HG03039 (cell line): ENCODE data around the gene EGR1.

ENCODE experiments used
- ATAC-seq: cut with Tn5 transposase; IDR thresholded peaks from one replicate; pipeline ENCODE4 v1.9.1; 2021; ENCODE audit warnings: mild to moderate bottlenecking, moderate library complexity; ENCODE audit not compliant: unreplicated experiment

Gene EGR1

DNA sequence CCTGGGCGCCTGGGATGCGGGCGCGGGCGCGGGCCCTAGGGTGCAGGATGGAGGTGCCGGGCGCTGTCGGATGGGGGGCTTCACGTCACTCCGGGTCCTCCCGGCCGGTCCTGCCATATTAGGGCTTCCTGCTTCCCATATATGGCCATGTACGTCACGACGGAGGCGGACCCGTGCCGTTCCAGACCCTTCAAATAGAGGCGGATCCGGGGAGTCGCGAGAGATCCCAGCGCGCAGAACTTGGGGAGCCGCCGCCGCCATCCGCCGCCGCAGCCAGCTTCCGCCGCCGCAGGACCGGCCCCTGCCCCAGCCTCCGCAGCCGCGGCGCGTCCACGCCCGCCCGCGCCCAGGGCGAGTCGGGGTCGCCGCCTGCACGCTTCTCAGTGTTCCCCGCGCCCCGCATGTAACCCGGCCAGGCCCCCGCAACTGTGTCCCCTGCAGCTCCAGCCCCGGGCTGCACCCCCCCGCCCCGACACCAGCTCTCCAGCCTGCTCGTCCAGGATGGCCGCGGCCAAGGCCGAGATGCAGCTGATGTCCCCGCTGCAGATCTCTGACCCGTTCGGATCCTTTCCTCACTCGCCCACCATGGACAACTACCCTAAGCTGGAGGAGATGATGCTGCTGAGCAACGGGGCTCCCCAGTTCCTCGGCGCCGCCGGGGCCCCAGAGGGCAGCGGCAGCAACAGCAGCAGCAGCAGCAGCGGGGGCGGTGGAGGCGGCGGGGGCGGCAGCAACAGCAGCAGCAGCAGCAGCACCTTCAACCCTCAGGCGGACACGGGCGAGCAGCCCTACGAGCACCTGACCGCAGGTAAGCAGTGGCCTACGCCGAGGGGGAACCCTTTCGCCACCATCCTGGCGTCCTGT, at the start of gene EGR1:
TSS of gene EGR1 (plus strand) at position 219 of the 864 bp plus-strand sequence. CDS start at position 502, 283 bp downstream.
- ATAC-seq = peak; percentile 44

- no peak for ATAC-seq
Measured at GRCh38 chr5:138418444-138418843, 46.8 kb upstream of the EGR1 start.

- no peak for ATAC-seq
Measured at GRCh38 chr5:138425079-138425478, 40.2 kb upstream of the EGR1 start.

DNA sequence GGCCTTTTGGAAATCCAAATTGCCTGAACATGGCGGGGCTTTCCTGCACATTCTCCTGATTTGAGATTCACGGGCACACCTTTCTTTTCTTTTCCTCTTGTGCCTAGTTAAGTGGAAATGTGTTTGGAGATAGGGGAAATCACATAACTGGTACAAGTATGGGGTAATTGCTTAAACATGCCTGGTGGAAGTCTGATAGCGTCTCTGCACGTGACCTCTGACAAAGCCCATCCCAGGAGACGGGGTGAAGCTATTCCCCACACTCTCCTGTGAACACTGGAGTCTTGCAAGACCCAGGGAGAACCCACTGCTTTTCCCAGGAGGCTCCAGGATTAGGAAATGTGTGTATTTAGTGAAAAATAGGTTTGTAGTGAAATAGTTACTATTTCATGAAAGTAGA, 29.3 kb upstream of the EGR1 start:
- no peak for ATAC-seq

DNA sequence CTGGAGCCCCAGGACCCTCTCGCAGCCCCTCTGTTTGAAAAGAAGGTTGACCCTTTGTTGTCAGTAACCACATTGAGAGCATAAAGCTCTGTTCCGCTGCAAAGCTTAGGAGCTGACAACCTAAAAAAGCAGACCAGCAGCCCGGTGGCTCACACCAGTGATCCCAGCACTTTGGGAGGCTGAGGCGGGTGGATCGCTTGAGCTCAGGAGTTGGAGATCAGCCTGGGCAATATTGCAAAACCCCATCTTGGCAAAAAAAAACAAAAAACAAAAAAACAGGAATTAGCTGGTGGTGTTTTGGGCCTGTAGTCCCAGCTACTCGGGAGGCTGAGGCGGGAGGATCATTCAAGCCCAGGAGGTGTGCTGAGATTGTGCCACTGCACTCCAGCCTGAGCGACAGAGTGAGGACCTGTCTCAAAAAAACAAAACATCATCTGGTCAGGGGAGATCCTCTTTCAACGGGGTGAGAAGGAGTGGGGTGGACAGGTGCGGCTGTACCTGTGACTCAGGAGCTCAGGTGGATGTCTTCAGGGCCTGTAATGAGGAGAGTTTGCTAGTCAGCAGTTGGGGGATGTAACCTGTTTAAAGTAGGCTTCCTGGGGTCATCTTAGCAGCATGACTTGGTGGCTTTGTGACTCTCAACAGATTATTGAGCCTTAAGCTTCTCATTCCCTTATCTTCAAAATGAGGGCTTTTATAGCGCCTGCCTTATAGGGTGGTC, 27.1 kb upstream of the EGR1 start:
- no peak for ATAC-seq

GRCh38 chr5:138438724-138439476, 26.4 kb upstream of the EGR1 start, which contains the start of gene REEP2:
REEP2 (plus strand) TSS chr5:138439057; CDS start chr5:138439209, 152 bp downstream.
- peak; percentile 52 for ATAC-seq

GRCh38 chr5:138439477-138440158, 25.7 kb upstream of the EGR1 start:
- no peak for ATAC-seq

- ATAC-seq = no peak
Measured at GRCh38 chr5:138440159-138441073, 24.9 kb upstream of the EGR1 start.

GRCh38 chr5:138441221-138441620, 24.1 kb upstream of the EGR1 start:
- ATAC-seq = no peak

- no peak for ATAC-seq
Measured at GRCh38 chr5:138444078-138444773, 21.1 kb upstream of the EGR1 start.

DNA sequence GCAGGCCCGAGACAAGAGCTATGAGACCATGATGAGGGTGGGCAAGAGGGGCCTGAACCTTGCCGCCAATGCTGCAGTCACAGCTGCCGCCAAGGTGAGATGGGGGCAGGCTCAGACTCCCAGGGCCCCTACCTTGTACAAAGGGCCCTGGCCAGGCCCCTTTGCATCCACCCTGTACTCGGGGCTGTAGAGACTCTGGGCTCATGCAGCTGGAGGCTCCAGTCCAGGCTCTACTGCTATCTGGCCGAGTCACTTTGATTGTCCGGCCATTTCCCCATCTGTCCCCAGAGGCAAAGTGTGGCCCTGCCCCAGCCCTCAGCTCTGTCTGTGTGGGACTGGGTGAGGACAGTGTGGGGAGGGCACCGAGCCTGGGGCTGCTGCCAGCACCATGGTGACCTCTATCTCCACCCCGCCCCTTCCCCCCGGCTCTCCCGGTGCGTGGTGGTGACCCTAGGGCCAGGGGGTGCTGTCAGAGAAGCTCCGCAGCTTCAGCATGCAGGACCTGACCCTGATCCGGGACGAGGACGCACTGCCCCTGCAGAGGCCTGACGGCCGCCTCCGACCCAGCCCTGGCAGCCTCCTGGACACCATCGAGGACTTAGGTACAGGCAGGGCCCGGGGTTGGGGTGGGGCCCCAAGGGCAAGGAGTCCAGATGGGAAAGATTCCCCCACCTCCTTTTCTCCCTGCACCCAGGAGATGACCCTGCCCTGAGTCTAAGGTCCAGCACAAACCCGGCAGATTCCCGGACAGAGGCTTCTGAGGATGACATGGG, 20.3 kb upstream of the EGR1 start:
- no peak for ATAC-seq

- no peak for ATAC-seq
Measured at GRCh38 chr5:138445547-138446271, 19.6 kb upstream of the EGR1 start.

DNA sequence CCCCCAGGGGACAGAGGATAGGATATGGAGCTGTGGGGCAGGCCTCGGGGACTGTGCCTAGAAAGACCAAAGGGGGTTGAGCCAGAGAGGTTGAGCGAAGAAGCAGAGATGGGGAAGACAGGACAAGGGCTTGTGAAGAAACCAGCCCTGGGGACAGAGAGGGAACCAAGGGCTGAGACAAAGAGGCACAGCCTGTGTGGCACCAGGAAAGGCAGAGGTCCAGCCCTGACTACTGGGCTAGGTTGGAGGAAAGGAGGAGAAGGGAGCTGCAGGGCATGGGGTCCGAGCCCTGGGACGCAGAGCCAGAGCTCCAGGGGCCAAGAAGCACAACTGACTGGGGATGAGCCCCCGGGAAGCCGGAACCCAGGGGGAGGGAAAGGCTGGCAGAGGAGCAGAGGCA, 17.2 kb upstream of the EGR1 start:
- no peak for ATAC-seq

DNA sequence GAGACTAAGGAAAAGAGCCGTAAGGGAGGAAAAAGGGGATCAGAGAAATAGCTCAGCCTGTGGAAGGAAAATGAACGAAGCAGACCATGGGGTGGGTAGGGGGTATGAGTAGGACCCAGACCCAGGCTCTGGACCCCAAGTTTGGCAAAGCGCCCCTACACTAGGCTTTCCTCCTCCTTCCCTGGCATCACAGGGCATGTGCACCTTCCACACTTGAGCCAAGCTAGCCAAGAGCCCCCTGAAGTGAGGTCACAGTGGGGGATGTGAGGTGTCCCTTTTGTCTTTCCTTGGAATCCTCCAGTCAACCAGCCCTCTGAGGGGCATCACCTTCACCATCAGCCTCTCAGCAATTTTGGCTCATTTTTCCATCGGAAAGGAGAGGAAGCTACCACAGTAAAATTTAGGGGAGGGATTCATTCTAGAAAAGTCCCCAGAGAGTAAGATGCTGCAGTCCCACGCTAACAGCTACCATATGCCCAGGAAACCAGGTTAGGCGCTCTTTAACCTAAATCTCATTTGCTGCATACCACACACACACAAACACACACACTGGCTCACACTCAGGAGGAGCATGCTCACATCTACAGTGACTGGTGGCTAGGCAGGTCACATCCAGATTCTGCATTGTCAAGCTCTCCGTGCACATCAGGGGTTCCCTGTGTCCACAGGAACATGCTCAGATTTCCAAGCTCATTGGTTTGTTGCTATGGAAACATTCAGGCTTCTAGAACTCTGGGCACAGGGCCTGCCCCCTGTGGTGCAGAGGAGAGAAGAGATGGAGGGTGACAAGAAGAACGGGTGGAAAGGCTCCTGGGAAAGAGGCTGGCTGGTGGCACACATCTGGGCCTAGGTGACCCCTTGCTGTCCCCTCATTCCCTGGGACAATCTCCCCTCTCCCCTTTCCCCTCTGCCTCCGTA, 16.5 kb upstream of the EGR1 start:
- ATAC-seq = no peak

GRCh38 chr5:138449501-138450239, 15.6 kb upstream of the EGR1 start:
- no peak for ATAC-seq

DNA sequence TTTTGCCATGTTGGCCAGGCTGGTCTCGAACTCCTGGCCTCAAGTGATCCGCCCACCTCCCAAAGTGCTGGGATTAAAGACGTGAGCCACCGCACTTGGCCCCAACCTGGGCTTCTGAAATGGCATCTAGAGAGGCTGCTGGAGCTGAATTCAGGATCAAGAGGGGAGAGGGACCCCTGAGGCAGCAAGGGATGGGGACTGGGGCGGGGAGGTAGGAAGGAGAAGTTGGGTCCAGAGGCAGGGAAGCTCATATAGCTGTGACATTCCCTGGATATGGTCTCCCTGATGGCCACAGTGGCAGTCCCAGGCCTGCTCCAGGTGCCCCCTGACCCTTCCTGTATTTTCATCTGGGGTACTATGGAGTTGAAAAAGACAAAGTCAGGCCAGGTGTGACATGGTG, 14.3 kb upstream of the EGR1 start:
- ATAC-seq = no peak
